ENCODE data around the gene CHST4. TPM values are rescaled to one million over a fixed set of nuclear protein-coding genes. Genes with fewer than 3 reads are reported as not detected.

Gene CHST4
- total RNA-seq = 1 to 10 TPM in 1 of 2 donors, under 1 TPM in 1; 0.18 to 1.2 TPM

GRCh38 chr16:71526111-71526631 lies at the start of gene CHST4:
CHST4 (plus strand) TSS chr16:71526426; CDS start chr16:71536678, 10,252 bp downstream.
- Histone ChIP-seq H3K27ac (no peak within 1 kb of the TSS), H3K4me1 (replicated peaks) (no peaks in the 10 kb centered on the region), H3K4me3 (no peak within 1 kb of the TSS), H3K9me3 (no peaks in the 10 kb centered on the region), H3K27me3 (replicated peaks; ENCODE audit: insufficient read depth) (no peaks in the 10 kb centered on the region), H3K36me3 (no peaks in the 10 kb centered on the region)
- peak; percentile 10 for TF ChIP-seq POLR2AphosphoS5 (IDR thresholded peaks at IDR 0.05)
- TF ChIP-seq, protein P1, sequence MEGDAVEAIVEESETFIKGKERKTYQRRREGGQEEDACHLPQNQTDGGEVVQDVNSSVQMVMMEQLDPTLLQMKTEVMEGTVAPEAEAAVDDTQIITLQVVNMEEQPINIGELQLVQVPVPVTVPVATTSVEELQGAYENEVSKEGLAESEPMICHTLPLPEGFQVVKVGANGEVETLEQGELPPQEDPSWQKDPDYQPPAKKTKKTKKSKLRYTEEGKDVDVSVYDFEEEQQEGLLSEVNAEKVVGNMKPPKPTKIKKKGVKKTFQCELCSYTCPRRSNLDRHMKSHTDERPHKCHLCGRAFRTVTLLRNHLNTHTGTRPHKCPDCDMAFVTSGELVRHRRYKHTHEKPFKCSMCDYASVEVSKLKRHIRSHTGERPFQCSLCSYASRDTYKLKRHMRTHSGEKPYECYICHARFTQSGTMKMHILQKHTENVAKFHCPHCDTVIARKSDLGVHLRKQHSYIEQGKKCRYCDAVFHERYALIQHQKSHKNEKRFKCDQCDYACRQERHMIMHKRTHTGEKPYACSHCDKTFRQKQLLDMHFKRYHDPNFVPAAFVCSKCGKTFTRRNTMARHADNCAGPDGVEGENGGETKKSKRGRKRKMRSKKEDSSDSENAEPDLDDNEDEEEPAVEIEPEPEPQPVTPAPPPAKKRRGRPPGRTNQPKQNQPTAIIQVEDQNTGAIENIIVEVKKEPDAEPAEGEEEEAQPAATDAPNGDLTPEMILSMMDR (IDR thresholded peaks at IDR 0.05) = no peak
- intact Hi-C loops (cut with DNase I) = no loop called here
- 6% methylated on average over 9 of the region's 9 CpGs for whole genome bisulfite sequencing
- peak; percentile 20 for DNase-seq (ENCODE audit: low spot score)

DNA sequence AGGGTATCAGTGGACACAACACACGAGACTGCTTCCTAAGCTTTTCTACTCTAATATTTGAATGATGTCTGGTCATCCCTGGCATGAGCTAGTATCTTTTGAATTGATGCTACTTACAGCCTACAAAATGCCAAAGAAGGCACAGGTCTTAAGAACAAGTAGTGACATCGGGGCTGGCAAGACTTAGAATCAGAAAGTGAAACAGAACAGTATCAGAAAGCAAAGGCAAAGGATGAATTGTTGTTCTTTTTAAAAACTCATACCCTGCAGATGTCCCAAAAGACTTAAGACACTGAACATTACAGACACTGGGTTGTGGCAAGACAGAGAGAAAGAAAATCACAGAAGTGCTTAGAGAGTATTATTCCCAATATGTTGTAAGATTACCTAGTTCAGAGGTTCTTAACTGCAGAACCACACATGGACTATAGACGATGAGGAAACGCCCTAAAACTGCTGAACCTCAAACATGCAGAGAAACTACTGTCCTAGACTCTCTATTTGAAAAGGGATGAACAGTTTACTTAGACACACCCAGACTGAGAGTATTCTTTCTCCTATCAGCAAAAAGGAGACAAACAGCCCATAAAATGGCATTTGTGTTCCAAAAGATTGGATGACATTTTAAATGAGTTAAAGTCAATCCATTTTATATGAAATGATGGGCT lies 49.6 kb upstream of the CHST4 start:
- TF ChIP-seq POLR2A (IDR thresholded peaks at IDR 0.05) (no peak), POLR2AphosphoS5 (IDR thresholded peaks at IDR 0.05) (no peak)
- TF ChIP-seq, protein P1 (IDR thresholded peaks at IDR 0.05) = no peak
- H3K4me3 ChIP-seq = no peak overlapping the region
- H3K27ac ChIP-seq = no peak overlapping the region
- DNase-seq (ENCODE audit: low spot score) = no peak
- no peaks in the 10 kb centered on the region for H3K36me3 ChIP-seq
- intact Hi-C loops (cut with DNase I) = no loop called here
- no peaks in the 10 kb centered on the region for H3K27me3 ChIP-seq (replicated peaks; ENCODE audit: insufficient read depth)
- no peaks in the 10 kb centered on the region for H3K9me3 ChIP-seq
- WGBS = 92% methylated on average over 4 of the region's 4 CpGs
- H3K4me1 ChIP-seq (replicated peaks) = no peaks in the 10 kb centered on the region

GRCh38 chr16:71479420-71479819 lies 46.8 kb upstream of the CHST4 start:
- Histone ChIP-seq H3K36me3 (no peaks in the 10 kb centered on the region), H3K27me3 (replicated peaks; ENCODE audit: insufficient read depth) (no peaks in the 10 kb centered on the region), H3K9me3 (no peaks in the 10 kb centered on the region), H3K4me3 (no peak overlapping the region), H3K27ac (no peak overlapping the region), H3K4me1 (replicated peaks) (no peaks in the 10 kb centered on the region)
- no peak for DNase-seq (ENCODE audit: low spot score)
- WGBS = 70% methylated on average over 3 of the region's 3 CpGs
- TF ChIP-seq POLR2A (IDR thresholded peaks at IDR 0.05) (no peak), POLR2AphosphoS5 (IDR thresholded peaks at IDR 0.05) (no peak)
- TF ChIP-seq, protein P1 (IDR thresholded peaks at IDR 0.05) = no peak
- intact Hi-C loops (cut with DNase I) = no loop called here

- Histone ChIP-seq H3K27ac (no peak overlapping the region), H3K36me3 (no peaks in the 10 kb centered on the region), H3K9me3 (no peaks in the 10 kb centered on the region), H3K27me3 (replicated peaks; ENCODE audit: insufficient read depth) (no peaks in the 10 kb centered on the region), H3K4me1 (replicated peaks) (no peaks in the 10 kb centered on the region), H3K4me3 (no peak overlapping the region)
- no peak for DNase-seq (ENCODE audit: low spot score)
- 98% methylated on average over 2 of the region's 2 CpGs for WGBS
- intact Hi-C loops (cut with DNase I) = no loop called here
- TF ChIP-seq, protein P1 (IDR thresholded peaks at IDR 0.05) = no peak
- TF ChIP-seq POLR2A (IDR thresholded peaks at IDR 0.05) (no peak), POLR2AphosphoS5 (IDR thresholded peaks at IDR 0.05) (no peak)
Measured at GRCh38 chr16:71480956-71481355, 45.3 kb upstream of the CHST4 start.

GRCh38 chr16:71482569-71482968 lies 43.7 kb upstream of the CHST4 start:
- H3K36me3 ChIP-seq = no peaks in the 10 kb centered on the region
- DNase-seq (ENCODE audit: low spot score) = no peak
- no peak for TF ChIP-seq POLR2A (IDR thresholded peaks at IDR 0.05)
- TF ChIP-seq, protein P1 (IDR thresholded peaks at IDR 0.05) = no peak
- TF ChIP-seq POLR2AphosphoS5 (IDR thresholded peaks at IDR 0.05) = no peak
- no peak overlapping the region for H3K4me3 ChIP-seq
- intact Hi-C loops (cut with DNase I) = no loop called here
- 87% methylated on average over 5 of the region's 5 CpGs for WGBS
- H3K27me3 ChIP-seq (replicated peaks; ENCODE audit: insufficient read depth) = no peaks in the 10 kb centered on the region
- H3K27ac ChIP-seq = no peak overlapping the region
- no peaks in the 10 kb centered on the region for H3K4me1 ChIP-seq (replicated peaks)
- no peaks in the 10 kb centered on the region for H3K9me3 ChIP-seq

Measured in prostate gland (tissue), 2 donors.